Measurements from ENCODE around the gene GRAMD2A. TPM values are rescaled to one million over a fixed set of nuclear protein-coding genes. Genes with fewer than 3 reads are reported as not detected.

The GRAMD2A gene
- polyA plus RNA-seq, 4 donors: 6.1 to 15.3 (median 8.7) TPM

GRCh38 chr15:72222393-72222792, 24.8 kb upstream of the GRAMD2A start:
- DNase-seq (ENCODE audit: low read depth in 4 of 4, low spot score in 2 of 4): no peak

- no peak for DNase-seq (ENCODE audit: low read depth in 4 of 4, low spot score in 2 of 4)
Measured at GRCh38 chr15:72220687-72221086, 23.1 kb upstream of the GRAMD2A start.

- DNase-seq (ENCODE audit: low read depth in 4 of 4, low spot score in 2 of 4): no peak
Measured at GRCh38 chr15:72217216-72217615, 19.6 kb upstream of the GRAMD2A start.

GRCh38 chr15:72216079-72216478, 18.5 kb upstream of the GRAMD2A start:
- DNase-seq (ENCODE audit: low read depth in 4 of 4, low spot score in 2 of 4): no peak

- DNase-seq (ENCODE audit: low read depth in 4 of 4, low spot score in 2 of 4): no peak
Measured at GRCh38 chr15:72207558-72208085, 10.0 kb upstream of the GRAMD2A start.

GRCh38 chr15:72206677-72207000, 9.1 kb upstream of the GRAMD2A start:
- no peak for DNase-seq (ENCODE audit: low read depth in 4 of 4, low spot score in 2 of 4)

- no peak for DNase-seq (ENCODE audit: low read depth in 4 of 4, low spot score in 2 of 4)
Measured at GRCh38 chr15:72205896-72206676, 8.5 kb upstream of the GRAMD2A start.

GRCh38 chr15:72205273-72205672, 7.7 kb upstream of the GRAMD2A start:
- DNase-seq (ENCODE audit: low read depth in 4 of 4, low spot score in 2 of 4): no peak

- no peak for DNase-seq (ENCODE audit: low read depth in 4 of 4, low spot score in 2 of 4)
Measured at GRCh38 chr15:72203507-72203837, 5.9 kb upstream of the GRAMD2A start.

- no peak for DNase-seq (ENCODE audit: low read depth in 4 of 4, low spot score in 2 of 4)
Measured at GRCh38 chr15:72202801-72203506, 5.4 kb upstream of the GRAMD2A start.

- no peak for DNase-seq (ENCODE audit: low read depth in 4 of 4, low spot score in 2 of 4)
Measured at GRCh38 chr15:72202302-72202701, 4.7 kb upstream of the GRAMD2A start.

GRCh38 chr15:72201391-72201921, 3.9 kb upstream of the GRAMD2A start:
- DNase-seq (ENCODE audit: low read depth in 4 of 4, low spot score in 2 of 4): no peak

GRCh38 chr15:72200395-72201237, 3.0 kb upstream of the GRAMD2A start:
- DNase-seq (ENCODE audit: low read depth in 4 of 4, low spot score in 2 of 4): no peak

- peak in 1 of 4 donors; percentile 64 for DNase-seq (ENCODE audit: low read depth in 4 of 4, low spot score in 2 of 4)
Measured at GRCh38 chr15:72199721-72200212, 2.2 kb upstream of the GRAMD2A start.

GRCh38 chr15:72199205-72199515, 1.6 kb upstream of the GRAMD2A start:
- no peak for DNase-seq (ENCODE audit: low read depth in 4 of 4, low spot score in 2 of 4)

- DNase-seq (ENCODE audit: low read depth in 4 of 4, low spot score in 2 of 4): no peak
Measured at GRCh38 chr15:72198356-72199204, 993 bp upstream of the GRAMD2A start.

GRCh38 chr15:72197041-72197459, 537 bp downstream of the GRAMD2A start:
- no peak for DNase-seq (ENCODE audit: low read depth in 4 of 4, low spot score in 2 of 4)

GRCh38 chr15:72196409-72197040, 1.1 kb downstream of the GRAMD2A start:
- no peak for DNase-seq (ENCODE audit: low read depth in 4 of 4, low spot score in 2 of 4)

GRCh38 chr15:72195101-72195511, 2.5 kb downstream of the GRAMD2A start:
- DNase-seq (ENCODE audit: low read depth in 4 of 4, low spot score in 2 of 4): no peak

Data from left renal cortex interstitium (tissue), 4 donors.